ENCODE measurements around the gene UNC13B.

Gene UNC13B

GRCh38 chr9:35294556-35294955 is 132.7 kb downstream of the UNC13B start:
- no peak overlapping the region for H3K4me3 ChIP-seq (ENCODE audit: low read length)
- H3K27ac ChIP-seq (ENCODE audit: low read depth, low read length) = no peak overlapping the region
- no peaks in the 10 kb centered on the region for H3K36me3 ChIP-seq (ENCODE audit: control insufficient read depth, insufficient read depth, low read length)
- H3K27me3 ChIP-seq (ENCODE audit: control insufficient read depth, insufficient read depth, low read length) = no peaks in the 10 kb centered on the region
- no peaks in the 10 kb centered on the region for H3K4me1 ChIP-seq (ENCODE audit: control insufficient read depth, insufficient read depth, low read length)
- no peak overlapping the region for H3K9ac ChIP-seq (ENCODE audit: low read length)

DNA sequence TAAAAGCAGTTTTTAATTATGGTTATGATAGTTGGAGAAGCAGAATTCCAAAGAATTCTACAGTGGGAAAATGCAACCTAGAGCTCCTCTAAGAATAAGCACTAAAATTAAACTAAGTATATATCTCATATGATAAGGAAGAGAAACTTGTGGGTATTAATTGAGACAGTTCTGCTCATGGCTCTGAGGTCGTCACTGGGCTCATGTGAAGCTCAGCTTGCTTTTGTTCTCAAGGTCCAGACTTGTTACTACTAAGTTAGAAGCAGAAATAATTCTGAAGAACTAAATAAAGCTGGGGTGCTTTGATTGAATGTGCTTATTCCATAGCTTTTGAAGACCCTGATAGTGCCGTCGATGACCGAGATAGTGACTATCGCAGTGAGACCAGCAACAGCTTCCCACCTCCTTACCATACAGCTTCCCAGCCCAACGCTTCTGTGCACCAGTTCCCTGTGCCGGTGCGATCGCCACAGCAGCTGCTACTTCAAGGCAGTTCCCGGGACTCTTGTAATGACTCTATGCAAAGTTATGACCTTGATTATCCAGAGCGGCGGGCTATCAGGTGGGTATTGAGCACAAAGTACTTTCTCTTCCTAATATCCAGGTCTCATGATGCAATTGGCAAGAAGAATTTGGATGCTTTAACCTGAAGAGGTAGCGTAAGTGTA is 133.7 kb downstream of the UNC13B start:
- no peak overlapping the region for H3K4me3 ChIP-seq (ENCODE audit: low read length)
- H3K36me3 ChIP-seq (ENCODE audit: control insufficient read depth, insufficient read depth, low read length) = no peaks in the 10 kb centered on the region
- no peaks in the 10 kb centered on the region for H3K27me3 ChIP-seq (ENCODE audit: control insufficient read depth, insufficient read depth, low read length)
- no peak overlapping the region for H3K9ac ChIP-seq (ENCODE audit: low read length)
- H3K27ac ChIP-seq (ENCODE audit: low read depth, low read length) = no peak overlapping the region
- H3K4me1 ChIP-seq (ENCODE audit: control insufficient read depth, insufficient read depth, low read length) = no peaks in the 10 kb centered on the region

DNA sequence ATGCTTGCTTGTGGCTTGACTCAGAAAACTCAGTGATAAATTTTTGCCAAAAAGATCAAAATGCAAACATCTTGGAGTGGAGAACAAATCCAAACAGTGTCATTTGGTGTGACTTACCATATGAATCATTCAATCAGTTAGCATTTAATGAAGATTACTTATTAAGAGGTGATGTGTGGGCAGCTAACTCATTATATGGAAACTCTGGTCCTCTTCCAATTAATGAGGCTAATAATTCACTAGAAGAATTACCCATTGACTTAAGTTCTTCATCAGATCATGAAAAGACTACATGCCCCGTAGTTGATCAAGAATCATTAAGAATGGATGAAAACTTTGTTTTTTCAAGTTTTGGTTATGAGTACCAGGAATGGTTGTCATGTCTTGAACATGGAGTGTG is 141.8 kb downstream of the UNC13B start:
- Histone ChIP-seq H3K4me3 (ENCODE audit: low read length) (no peak overlapping the region), H3K9ac (ENCODE audit: low read length) (no peak overlapping the region), H3K4me1 (ENCODE audit: control insufficient read depth, insufficient read depth, low read length) (no peaks in the 10 kb centered on the region), H3K36me3 (ENCODE audit: control insufficient read depth, insufficient read depth, low read length) (no peaks in the 10 kb centered on the region), H3K27ac (ENCODE audit: low read depth, low read length) (no peak overlapping the region), H3K27me3 (ENCODE audit: control insufficient read depth, insufficient read depth, low read length) (no peaks in the 10 kb centered on the region)

GRCh38 chr9:35306283-35306682 is 144.5 kb downstream of the UNC13B start:
- Histone ChIP-seq H3K9ac (ENCODE audit: low read length) (no peak overlapping the region), H3K4me3 (ENCODE audit: low read length) (no peak overlapping the region), H3K27ac (ENCODE audit: low read depth, low read length) (no peak overlapping the region), H3K27me3 (ENCODE audit: control insufficient read depth, insufficient read depth, low read length) (no peaks in the 10 kb centered on the region), H3K36me3 (ENCODE audit: control insufficient read depth, insufficient read depth, low read length) (peaks cover 6% of the 10 kb centered on the region), H3K4me1 (ENCODE audit: control insufficient read depth, insufficient read depth, low read length) (no peaks in the 10 kb centered on the region)

DNA sequence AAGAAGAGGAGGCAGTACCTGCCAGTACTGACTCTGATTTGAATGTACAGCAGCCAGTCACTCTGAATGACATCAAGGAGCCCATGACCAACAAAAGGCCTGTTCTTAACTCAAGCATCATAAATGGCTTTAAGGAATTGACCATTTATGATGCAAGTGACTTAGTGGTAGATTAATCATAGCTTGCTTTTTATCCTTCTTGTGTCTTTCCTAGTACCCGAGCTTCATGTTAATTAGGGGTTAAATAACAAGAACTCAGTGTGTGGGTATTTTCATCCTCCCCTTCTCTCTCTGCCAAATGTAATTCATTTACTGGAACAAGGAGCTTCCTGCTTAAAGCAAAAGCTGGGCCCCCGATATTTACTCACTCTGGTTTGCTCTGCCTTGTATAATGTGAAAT is 146.5 kb downstream of the UNC13B start:
- no peak overlapping the region for H3K27ac ChIP-seq (ENCODE audit: low read depth, low read length)
- H3K4me1 ChIP-seq (ENCODE audit: control insufficient read depth, insufficient read depth, low read length) = no peaks in the 10 kb centered on the region
- no peaks in the 10 kb centered on the region for H3K27me3 ChIP-seq (ENCODE audit: control insufficient read depth, insufficient read depth, low read length)
- no peak overlapping the region for H3K4me3 ChIP-seq (ENCODE audit: low read length)
- peaks cover 6% of the 10 kb centered on the region for H3K36me3 ChIP-seq (ENCODE audit: control insufficient read depth, insufficient read depth, low read length)
- no peak overlapping the region for H3K9ac ChIP-seq (ENCODE audit: low read length)

GRCh38 chr9:35311891-35312639 is 150.3 kb downstream of the UNC13B start:
- H3K36me3 ChIP-seq (ENCODE audit: control insufficient read depth, insufficient read depth, low read length) = peaks cover 8% of the 10 kb centered on the region
- H3K27ac ChIP-seq (ENCODE audit: low read depth, low read length) = no peak overlapping the region
- H3K4me1 ChIP-seq (ENCODE audit: control insufficient read depth, insufficient read depth, low read length) = no peaks in the 10 kb centered on the region
- H3K4me3 ChIP-seq (ENCODE audit: low read length) = no peak overlapping the region
- no peak overlapping the region for H3K9ac ChIP-seq (ENCODE audit: low read length)
- no peaks in the 10 kb centered on the region for H3K27me3 ChIP-seq (ENCODE audit: control insufficient read depth, insufficient read depth, low read length)

DNA sequence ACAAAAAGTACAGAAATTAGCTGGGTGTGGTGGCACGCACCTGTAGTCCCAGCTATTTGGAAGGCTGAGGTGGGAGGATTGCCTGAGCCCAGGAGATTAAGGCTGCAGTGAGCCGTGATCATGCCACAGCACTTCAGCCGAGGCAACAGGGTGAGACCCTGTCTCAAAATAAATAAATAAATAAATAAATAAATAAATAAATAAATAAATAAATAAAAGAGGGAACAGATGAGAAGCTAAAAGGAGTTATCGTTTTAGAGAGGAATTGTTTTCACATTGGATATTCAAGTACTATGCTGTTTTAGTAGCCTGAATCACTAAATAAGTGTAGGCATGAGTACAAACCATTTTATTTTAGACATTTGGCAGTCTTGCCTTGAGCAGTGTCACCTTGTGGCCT is 151.7 kb downstream of the UNC13B start:
- no peak overlapping the region for H3K9ac ChIP-seq (ENCODE audit: low read length)
- no peaks in the 10 kb centered on the region for H3K27me3 ChIP-seq (ENCODE audit: control insufficient read depth, insufficient read depth, low read length)
- H3K4me3 ChIP-seq (ENCODE audit: low read length) = no peak overlapping the region
- H3K4me1 ChIP-seq (ENCODE audit: control insufficient read depth, insufficient read depth, low read length) = no peaks in the 10 kb centered on the region
- no peak overlapping the region for H3K27ac ChIP-seq (ENCODE audit: low read depth, low read length)
- peaks cover 8% of the 10 kb centered on the region for H3K36me3 ChIP-seq (ENCODE audit: control insufficient read depth, insufficient read depth, low read length)

DNA sequence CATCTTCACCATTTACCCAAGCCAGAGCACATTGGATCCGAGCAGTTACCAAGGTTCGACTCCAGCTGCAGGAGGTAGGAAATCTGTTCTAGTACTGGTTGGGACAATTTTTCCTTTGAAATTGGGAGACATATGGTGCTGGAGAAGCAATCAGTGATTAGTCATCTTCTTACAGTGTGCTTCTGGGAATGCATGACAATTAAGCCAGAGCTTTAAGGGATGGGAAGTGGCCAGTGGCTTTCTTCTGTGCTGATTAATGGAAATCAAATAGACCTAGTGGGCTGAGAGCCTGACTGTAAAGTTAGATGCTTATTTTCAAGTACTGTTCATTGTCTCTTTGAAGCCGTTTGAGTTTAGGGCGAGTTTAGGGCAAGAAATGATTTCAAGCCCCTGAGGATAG is 152.1 kb downstream of the UNC13B start:
- Histone ChIP-seq H3K4me1 (ENCODE audit: control insufficient read depth, insufficient read depth, low read length) (no peaks in the 10 kb centered on the region), H3K4me3 (ENCODE audit: low read length) (no peak overlapping the region), H3K27me3 (ENCODE audit: control insufficient read depth, insufficient read depth, low read length) (no peaks in the 10 kb centered on the region), H3K9ac (ENCODE audit: low read length) (no peak overlapping the region), H3K27ac (ENCODE audit: low read depth, low read length) (no peak overlapping the region), H3K36me3 (ENCODE audit: control insufficient read depth, insufficient read depth, low read length) (peaks cover 8% of the 10 kb centered on the region)

GRCh38 chr9:35318741-35319140 is 156.9 kb downstream of the UNC13B start:
- Histone ChIP-seq H3K27ac (ENCODE audit: low read depth, low read length) (no peak overlapping the region), H3K9ac (ENCODE audit: low read length) (no peak overlapping the region), H3K27me3 (ENCODE audit: control insufficient read depth, insufficient read depth, low read length) (no peaks in the 10 kb centered on the region), H3K4me3 (ENCODE audit: low read length) (no peak overlapping the region), H3K36me3 (ENCODE audit: control insufficient read depth, insufficient read depth, low read length) (peaks cover 3% of the 10 kb centered on the region), H3K4me1 (ENCODE audit: control insufficient read depth, insufficient read depth, low read length) (no peaks in the 10 kb centered on the region)

DNA sequence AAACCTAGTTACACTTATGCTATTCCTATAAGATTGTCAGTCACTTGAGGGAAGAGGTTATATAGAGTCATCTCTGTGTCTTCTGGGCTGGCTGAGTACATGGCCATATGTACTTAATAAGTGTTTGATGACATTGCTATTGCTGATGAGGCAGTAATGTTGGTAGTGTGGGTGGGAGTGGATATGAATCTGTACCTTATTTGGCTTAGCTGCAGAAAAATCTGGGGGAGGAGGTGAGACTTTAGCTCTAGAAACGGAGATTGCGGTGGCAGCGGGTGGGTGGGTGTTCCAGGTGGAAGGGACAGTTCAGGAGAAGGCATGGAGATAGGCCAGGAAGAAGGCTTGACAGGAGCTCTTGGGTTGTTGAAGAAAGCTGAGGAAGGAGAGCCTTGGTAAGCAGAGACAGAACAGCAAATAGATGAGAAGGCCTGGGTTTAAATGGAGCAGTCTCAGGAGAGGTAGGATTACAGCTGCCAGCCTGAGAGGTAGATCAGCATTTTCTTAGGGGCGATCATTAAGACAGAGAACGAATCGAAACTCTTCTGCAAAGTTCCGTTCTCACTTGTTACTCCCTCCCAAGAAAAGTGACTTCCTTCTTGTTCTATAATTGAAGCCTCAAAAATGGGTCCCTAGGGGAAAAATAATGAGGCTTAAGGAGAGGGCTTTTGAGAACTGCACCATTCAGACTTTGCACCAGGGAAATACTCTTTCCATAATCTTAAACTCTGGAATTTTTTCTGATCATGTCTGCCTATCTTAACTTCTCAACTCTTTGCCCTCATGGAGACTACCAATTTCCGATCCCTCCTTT is 160.5 kb downstream of the UNC13B start:
- H3K4me3 ChIP-seq (ENCODE audit: low read length) = no peak overlapping the region

DNA sequence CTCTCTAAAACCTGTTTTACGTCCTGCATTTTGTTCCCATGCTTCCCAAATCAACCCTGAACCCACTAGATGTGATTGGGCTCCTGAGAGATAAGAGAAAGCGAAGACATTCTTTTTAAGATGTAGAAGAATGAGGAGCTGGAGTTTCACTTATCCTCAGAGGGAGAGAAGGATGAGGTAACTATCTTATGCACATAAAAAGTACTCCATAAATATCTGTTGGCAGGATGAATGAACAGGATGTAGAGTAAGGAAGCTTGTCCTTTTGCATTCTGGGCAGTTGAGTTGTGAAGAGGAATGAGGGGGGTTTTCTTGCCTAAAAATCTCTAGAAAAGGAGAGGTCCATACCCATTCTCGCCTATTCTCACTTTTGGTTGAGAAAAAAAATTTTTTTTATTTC is 163.2 kb downstream of the UNC13B start:
- H3K9ac ChIP-seq (ENCODE audit: low read length) = no peak overlapping the region
- H3K4me1 ChIP-seq (ENCODE audit: control insufficient read depth, insufficient read depth, low read length) = no peaks in the 10 kb centered on the region
- H3K27me3 ChIP-seq (ENCODE audit: control insufficient read depth, insufficient read depth, low read length) = no peaks in the 10 kb centered on the region
- H3K27ac ChIP-seq (ENCODE audit: low read depth, low read length) = no peak overlapping the region
- no peak overlapping the region for H3K4me3 ChIP-seq (ENCODE audit: low read length)
- no peaks in the 10 kb centered on the region for H3K36me3 ChIP-seq (ENCODE audit: control insufficient read depth, insufficient read depth, low read length)

More for the DNA sequence above, 160.5 kb downstream of the UNC13B start:
- Histone ChIP-seq H3K27me3 (ENCODE audit: control insufficient read depth, insufficient read depth, low read length) (no peaks in the 10 kb centered on the region), H3K36me3 (ENCODE audit: control insufficient read depth, insufficient read depth, low read length) (no peaks in the 10 kb centered on the region), H3K27ac (ENCODE audit: low read depth, low read length) (no peak overlapping the region), H3K4me1 (ENCODE audit: control insufficient read depth, insufficient read depth, low read length) (no peaks in the 10 kb centered on the region), H3K9ac (ENCODE audit: low read length) (no peak overlapping the region)

GRCh38 chr9:35333551-35333950 is 171.7 kb downstream of the UNC13B start:
- Histone ChIP-seq H3K27me3 (ENCODE audit: control insufficient read depth, insufficient read depth, low read length) (no peaks in the 10 kb centered on the region), H3K36me3 (ENCODE audit: control insufficient read depth, insufficient read depth, low read length) (peaks cover 5% of the 10 kb centered on the region), H3K4me1 (ENCODE audit: control insufficient read depth, insufficient read depth, low read length) (no peaks in the 10 kb centered on the region), H3K27ac (ENCODE audit: low read depth, low read length) (no peak overlapping the region), H3K4me3 (ENCODE audit: low read length) (no peak overlapping the region), H3K9ac (ENCODE audit: low read length) (no peak overlapping the region)
